HG03378 (cell line): ENCODE results near the gene MAP2K7.
A peak's percentile ranks its signal among the peaks of the same experiment; 100 is the strongest.
"Not testable (repeated sequence)": the region's sequence is repeated elsewhere in the genome, so short reads cannot be mapped to it uniquely, and the experiment has no call there.

Experiments
- ATAC-seq: cut with Tn5 transposase; IDR thresholded peaks from one replicate; pipeline ENCODE4 v1.9.1; 2021; ENCODE audit warnings: mild to moderate bottlenecking, moderate library complexity; ENCODE audit not compliant: unreplicated experiment

Gene MAP2K7

DNA sequence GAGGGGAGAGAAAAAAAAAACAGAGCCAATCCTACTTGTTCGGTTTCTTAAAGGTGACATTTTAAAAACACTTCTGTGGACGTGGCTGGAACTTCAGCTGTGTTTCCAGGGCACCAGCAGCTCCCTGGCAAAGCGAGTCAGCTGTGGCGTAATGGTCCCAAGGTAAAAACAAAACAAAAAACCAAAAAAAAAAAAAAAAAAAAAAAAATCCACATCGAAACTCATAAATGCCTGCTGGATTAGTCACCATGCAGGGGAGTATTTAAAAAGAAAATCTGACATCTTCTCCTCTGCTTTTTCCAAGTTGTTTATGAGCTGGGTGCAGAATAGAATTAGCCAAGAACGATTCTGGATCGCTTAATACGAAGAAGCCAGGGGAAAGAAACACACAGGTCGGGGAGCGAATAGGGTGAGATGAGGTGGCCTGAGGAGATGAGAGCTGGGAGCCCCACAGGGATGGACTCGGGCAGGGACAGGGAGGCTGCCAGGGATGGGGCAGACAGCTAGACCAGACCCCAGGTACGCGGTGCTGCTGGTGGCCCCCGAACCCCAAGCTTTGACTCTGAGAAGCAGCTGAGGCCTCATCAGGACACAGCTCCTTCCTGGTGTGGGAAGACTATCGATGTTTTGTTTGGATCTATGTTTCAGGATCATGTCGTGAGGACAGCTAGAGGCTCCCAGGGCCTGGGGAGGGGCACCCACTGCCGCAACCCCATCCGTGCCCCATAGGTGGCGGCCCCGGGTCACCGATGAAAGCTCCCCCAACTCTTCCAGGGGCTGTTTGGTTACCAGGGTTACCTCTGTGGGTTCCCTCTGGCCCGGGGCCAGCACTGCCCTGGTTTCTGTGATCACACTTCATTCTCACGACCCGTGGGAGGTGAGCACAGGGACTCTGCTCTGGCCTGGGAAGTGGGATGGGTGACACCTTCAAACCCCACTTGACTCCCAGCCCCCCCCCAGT, 25.3 kb downstream of the MAP2K7 start:
- ATAC-seq, result no peak

DNA sequence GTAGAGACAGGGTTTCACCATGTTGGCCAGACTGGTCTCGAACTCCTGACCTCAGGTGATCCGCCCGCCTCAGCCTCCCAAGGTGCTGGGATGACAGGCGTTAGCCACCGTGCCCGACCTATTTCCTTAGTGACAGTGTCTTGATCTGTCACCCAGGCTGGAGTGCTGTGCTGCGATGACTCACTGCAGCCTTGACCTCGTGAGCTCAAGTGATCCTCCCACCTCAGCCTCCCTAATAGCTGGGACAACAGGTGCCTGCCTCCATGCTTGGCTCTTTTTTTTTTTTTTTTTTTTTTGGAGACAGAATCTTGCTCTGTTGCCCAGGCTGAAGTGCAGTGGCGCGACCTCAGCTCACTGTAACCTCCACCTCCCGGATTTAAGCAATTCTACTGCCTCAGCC, 26.4 kb downstream of the MAP2K7 start:
- not testable (repeated sequence) for ATAC-seq

DNA sequence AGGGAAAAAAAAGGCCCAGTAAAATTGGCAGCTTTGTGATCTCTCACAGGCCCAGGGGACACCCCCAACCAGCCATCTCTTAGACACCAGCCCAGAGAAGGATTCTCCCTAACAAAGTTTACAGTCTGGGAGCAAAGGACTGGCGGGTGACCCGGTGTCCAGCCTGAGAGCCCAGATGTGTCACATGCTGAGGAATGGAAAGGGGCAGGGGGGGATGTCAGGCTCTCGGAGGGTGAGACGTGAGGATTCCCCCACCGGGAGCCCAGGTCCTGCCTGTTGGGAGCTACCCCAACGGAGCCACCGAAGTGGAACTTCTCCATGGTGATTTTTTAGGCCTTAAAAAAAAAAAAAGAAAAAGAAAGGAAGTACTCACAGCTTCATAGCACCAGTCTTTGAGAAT, 27.1 kb downstream of the MAP2K7 start:
- ATAC-seq, result no peak

DNA sequence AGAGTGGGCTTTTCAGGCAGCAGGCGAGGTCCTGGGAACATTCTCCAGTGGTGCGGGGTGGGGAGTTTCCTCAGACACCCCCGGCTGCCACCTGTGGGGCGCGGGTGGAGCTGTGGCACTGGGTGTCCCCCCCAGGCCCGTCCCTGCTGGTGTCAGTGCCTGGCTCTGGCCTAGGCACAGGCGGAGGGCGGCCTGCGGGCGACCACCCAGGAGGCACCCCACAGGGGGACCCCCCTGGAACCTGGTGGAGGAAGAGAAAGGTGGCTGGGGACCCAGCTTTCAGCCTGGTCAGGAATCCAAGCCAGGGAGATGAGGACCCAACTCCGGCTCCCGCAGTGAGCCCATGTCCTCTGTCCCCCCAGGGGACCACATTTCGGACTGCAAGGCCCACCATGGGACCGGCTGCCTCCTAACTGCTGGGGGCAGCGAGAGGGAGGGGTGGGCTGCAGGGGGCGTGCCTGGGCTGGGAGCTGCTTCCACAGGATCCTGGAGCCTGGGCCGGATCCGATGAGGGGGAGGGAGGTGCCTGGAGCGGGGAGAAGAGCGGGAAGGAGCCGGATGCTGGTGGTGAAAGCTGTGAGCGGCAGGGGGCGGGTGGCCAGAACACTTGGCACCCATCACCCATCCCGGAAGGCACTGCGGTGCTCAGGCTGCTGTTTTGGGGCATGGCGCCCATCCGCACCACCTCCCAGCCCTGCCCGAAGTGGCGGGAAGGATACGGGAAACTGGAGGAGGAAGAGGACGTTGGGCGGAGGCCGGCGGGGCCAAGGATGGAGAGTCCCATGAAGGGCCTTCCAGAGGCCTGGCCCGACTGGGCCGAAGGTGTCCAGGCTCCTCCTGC, 27.8 kb downstream of the MAP2K7 start:
- ATAC-seq, result no peak

DNA sequence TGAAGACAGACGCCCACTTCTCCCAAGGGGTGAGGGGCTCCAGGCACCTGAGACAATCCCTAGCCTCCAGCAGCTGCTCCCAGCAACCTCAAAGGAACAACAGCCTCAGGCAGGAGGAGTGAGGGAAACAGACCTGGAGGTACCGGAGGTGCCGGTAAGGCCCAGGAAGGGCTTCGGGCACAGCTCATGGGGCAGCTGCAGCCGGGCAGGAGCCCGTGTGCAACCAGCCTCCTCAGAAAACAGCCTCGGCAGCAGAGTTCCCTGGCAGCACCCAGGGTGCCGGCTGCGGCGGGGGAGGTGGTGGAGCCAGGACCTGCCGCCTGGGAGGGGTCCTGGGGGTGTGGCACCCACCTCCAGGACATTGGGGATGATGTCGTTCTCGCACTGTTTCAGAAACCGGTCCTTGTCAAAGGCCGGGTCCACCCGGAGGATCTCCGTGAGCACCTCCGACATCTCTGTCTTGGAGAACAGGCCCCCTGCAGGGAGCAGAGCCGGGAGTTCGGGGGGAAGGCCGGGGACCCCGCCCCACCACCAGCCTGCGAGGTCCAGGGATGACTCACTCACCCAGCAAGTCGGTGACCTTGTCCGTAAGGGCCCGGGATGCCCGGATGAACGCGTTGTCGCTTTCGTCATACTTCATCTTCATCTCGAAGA, 28.7 kb downstream of the MAP2K7 start:
- no peak for ATAC-seq

DNA sequence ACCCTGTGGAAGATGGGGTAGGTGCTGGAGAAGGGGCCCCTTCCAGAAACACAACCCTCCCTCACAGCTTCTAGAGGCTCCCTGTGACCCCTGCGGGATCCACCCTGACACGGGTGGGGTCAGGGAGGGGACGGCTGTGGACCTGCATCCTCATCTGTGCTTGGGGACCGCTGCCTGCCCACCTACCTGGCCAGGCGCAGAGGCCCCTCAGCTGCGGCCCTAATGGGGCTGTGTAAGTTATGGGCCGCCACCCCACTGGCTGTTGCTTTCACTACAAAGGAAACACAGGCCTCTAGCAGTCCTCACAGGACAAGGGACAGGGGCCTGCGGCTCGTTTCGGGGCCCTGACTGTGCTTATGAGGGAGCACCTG, 29.2 kb downstream of the MAP2K7 start:
- no peak for ATAC-seq

DNA sequence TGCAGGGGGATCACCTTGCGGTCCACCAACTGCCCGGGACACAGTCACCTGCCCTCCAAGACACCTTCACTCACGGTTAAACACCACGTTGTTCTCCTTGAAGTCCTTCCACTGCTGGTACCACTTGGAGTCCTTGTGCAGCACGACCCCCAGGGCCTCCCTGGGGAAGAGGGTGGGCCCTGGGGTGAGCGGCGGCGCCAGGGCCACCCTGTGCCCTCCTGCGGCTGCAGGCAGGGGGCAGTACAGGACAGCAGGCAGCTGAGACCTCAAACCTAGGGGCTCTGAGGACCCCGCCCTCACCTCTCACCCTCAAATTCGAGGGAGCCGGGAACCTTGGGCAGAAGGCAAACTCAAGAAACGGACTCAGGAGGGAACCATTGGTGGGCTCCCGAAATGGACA, 29.7 kb downstream of the MAP2K7 start:
- ATAC-seq, result no peak

DNA sequence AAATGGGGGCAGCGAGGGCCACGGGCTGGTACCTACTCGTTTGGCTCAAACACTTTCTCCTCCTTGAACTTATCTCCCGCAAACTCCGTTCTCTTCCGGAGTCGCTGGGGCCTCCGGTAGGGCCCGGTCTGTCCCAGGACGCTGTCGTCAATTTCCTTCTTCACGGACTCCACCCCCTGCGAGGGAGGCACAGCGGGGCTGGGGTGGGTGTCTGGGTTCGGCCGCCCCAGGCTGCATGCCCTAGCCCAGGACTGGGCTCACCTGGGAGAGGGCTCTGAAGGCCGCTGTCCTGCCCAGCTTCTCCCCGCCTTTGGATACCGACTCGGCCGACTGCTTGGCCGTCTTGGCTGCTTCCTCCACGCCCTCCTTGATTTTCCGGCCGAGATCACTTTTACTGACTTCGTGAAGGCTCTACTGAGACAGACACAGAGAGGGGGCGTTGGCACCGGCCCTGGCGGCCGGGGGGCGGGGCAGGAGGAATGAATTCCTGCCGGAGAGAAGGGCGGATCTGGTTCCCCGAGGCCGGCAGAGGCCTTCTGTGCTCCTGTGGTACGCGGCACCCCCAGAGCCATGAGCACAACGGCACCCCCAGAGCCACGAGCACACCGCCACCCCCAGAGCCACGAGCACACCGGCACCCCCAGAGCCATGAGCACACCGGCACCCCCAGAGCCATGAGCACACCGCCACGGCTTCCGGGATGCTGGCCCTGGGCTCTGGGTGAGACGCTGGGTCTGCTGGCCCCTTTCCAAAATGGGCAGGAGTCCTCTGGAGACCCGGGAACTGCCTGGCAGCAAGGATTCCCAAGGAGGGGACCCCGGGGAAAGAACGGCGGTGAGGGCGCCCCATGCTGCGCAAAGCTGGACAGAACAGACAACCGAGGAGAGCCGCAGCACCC, 30.4 kb downstream of the MAP2K7 start:
- no peak for ATAC-seq

DNA sequence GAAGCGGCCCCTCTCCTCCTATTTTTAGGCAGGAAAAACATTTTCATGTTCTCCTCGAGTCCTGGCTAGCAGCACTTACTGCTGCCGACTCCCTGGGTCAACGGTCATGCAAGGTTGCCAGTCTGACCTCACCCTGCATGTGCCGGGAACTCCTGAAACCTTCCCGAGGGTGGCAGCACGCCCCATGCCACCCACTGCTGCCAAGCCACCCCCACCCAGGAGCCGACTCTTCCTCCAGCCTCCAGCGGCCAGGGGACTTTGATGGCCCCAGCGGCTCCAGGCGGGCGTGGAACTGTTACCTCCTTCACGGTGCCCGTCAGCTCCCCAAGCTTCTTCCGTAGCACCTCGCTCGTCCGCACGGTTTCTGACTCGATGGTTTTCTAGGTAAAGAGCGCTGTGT, 31.1 kb downstream of the MAP2K7 start:
- ATAC-seq, result no peak

DNA sequence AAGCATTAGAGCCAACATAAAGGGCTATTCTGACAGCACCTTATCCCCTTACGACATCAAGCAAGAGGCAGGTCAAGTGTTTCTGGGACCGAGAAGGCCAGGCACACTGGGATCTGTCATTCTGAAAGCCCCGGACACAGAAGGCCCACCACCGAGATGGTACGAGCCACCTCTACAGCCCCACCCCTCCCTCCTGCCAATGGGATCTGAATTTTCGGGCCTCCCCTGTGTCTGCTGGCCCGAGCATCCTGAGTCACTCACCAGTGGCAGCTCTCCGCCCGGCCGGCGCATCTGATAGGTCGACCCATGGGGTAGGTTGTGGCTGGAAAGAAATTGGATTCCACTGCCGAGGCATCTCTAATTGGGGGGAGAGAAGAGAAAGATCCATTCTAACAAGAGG, 37.2 kb downstream of the MAP2K7 start:
- ATAC-seq, result no peak

DNA sequence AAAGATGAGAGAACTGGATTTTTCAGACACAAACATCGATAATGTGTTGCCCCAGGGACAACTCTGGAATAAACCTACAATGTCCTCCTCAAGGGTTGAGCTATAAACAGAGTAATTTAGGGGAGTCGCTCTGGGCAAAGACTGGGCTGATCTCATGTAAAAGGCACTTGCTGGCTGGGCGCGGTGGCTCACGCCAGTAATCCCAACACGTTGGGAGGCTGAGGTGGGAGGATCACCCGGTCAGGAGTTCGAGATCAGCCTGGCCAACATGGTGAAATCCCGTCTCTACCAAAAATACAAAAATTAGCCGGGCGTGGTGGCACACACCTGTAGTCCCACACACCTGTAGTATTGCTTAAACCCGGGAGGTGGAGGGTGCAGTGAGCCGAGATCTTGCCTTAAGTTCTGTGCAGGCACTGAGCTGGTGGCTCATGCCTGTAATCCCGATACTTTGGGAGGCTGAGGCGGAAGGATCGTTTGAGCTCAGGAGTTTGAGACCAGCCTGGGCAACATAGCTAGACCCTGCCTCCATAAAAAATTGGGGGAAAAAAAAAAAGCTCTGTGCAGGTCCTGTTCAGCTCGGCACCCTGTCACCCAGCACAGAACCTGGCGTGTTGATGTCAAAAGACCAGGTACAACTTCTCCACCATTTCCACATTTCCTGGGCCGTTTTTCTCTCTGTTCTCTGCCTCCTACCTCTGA, 38.4 kb downstream of the MAP2K7 start:
- no peak for ATAC-seq

DNA sequence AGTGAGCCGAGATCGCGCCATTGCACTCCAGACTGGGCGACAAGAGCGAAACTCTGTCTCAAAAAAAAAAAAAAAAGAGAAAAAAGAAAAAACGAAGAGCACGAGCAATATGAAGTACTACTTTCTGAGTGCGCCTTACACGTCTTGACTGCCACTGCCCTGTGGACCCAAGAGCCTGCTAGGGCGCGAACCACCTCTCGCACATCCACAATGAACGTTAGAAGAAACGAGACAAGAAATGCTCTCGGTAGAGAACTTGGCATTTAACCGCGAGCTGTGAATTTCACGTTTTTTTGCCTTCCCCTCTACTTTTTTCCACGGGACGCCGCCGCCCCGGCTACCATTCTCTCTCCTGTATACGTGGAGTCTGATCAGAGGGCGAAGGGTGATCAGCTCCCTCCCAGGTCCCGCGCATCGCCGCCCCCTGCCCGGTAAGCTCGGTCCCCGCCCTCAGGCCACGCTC, 39.3 kb downstream of the MAP2K7 start:
- ATAC-seq, result no peak

DNA sequence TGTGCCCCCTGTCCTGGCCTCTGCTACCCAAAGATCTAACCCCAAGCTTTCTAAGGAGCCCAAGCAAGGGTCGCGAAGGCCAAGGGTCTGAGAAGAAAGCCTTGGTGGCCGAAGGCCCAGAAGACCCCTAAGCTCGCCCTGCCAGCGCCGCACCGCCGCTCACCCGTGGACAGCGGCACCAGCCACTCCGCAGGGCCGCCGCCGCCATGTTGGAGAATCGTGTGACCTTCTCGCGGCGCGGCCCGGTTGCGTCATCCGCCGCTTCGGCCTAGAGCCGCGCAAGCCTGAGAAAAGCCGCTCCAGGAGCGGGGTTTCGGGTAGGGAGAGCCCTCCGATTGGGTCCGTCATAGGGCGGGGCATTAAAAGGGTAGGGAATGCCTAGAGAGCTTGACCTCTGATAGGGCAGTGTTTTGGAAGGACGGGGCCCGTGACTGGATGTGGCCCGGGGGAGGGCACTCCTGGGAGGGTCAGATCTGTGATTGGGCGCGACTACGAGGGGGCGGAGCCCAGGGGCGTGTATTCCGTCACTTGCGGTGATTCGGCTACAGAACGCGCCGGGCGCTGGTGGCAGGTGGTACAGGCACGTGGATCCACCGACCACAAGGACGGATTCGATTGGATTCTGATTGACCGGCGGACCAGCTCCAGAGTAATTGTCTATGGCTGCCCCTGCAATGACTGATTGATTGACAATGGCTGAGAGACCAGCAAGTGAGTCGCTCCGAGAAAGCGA, 39.9 kb downstream of the MAP2K7 start, which contains the start of gene TIMM44:
TIMM44 (minus strand) TSS at position 223 of the 733 bp plus-strand sequence; CDS start at position 208, 15 bp downstream.
- peak; percentile 91 for ATAC-seq

DNA sequence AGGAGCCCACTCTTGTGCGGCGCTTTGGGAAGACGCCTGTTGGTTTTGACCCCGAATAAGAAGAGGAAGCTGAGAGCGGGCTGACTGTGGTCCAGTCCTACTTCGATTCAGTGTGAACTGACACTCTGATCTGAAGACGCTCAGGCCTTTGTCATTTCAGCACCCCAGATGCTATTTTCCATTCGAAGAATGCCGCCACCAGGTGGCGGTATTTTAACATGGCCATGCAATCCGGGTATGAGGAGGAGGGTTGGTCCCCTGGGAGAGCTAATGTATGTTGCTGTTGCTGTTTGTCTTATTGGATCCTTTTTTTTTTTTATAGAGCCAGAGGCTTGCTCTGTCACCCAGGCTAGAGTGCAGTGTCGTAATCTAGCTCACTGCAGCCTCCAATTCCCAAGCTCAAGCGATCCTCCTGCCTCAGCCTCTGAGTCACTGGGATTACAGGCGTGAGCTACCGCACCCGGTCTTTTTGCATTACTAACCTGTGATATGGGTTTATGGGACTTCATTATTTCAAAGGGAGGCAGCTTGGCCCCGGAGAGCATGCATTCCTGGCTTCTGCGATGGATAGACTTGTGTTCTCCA, 40.6 kb downstream of the MAP2K7 start:
- ATAC-seq, result peak; percentile 31

DNA sequence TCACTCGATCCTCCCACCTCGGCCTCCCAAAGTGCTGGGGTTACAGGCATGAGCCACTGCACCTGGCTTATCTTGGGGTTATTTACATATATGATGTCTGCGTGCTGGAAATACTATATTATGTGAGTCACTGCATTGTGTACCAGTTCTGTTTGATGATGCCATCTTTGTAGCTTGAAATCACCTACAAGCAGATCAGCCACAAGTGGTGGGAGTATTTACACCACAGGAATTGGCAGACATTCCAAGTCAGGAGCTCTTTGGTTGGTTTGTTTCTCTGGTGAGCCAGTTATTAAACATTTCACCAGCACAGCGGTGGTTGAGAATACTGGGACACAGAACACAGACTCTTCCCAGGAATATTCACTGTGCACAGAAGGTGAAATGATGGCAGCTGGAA, 44.3 kb downstream of the MAP2K7 start:
- ATAC-seq, result no peak

DNA sequence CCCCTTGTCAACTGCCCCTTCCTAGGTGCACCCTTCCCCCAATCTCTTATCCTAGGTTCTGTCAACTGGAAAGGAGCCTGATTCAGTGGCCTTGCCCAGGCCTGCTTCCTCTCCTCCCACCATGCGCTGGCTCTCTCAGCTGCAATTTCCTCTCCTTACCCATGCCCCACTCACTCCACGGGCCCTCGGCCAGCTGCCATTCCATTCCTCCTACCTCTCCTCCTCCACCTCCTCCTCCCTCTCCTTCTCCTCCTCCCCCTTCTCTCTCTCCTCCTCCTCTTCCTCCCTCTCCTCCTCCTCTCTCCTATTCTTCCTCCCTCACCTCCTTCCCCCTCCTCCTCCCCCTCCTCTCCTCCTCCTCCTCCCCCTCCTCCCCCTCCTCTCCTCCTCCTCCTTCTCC, 49.4 kb downstream of the MAP2K7 start:
- ATAC-seq, result no peak

DNA sequence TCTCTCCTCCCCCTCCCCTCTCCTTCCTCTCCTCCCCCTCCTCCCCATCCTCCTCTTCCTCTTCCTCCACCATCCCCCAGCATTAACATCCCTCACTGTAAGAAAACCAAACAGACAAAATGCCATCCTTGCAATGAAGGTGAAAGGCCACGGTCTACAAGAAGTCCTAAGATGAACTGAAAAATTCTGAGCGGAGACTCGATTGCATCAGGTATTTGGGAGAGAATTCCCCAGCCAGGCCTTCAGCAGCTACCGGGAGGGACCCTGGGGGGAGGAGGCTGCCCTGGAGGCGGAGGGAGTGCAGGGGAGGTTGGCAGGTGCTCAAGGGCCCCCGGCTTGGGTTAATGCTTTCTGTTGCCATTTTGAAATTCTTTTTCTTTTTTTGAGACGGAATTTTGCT, 49.9 kb downstream of the MAP2K7 start:
- ATAC-seq, result no peak

DNA sequence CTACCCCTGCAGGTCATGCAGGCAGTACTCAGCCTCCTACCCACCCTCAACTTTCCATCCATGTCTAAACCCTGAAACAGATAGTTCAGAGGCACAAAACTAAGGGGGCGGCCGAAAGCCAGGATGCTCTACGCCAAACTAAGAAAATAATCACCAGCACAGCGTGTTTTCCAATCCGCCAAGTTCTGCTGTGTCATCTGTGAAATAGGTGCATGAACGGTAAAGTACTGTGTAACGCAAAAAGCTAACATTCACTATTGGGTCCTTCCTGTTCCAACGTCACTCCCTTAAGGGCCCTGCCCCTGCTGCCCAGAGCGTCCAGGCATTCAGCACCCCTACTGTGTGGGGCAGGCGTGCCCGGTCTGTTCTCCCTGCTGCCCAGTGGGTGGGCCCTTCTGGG, 52.0 kb downstream of the MAP2K7 start:
- ATAC-seq, result no peak

DNA sequence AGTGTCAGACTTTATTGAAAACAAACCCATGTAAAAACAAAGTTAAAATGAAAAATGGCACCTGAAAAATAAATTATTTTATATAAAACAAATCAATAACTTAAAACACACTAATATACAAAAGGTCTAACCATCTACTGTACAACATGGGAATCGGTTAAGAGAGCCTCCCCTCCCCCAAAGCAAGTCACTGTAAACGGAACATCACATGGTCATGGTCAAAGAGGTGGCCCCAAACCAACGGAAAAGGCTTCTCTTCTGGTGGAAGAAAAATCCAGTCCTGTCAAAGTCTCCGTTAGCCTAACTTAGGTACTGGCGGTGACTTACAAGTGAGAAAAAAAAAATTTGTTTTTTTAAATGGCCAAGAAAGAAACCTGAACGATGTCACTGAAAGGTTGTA, 55.5 kb downstream of the MAP2K7 start:
- ATAC-seq, result no peak
